NCI-H345 treated with DMSO at 0.1 percent for 48 hours (cell line): Measurements from ENCODE around the gene CDH18.

ENCODE experiments used
- DNase-seq: peaks from one replicate; lab custom pipeline; 2025; ENCODE audit not compliant: unreplicated experiment; lab: John Stamatoyannopoulos, UW

Gene CDH18

DNA sequence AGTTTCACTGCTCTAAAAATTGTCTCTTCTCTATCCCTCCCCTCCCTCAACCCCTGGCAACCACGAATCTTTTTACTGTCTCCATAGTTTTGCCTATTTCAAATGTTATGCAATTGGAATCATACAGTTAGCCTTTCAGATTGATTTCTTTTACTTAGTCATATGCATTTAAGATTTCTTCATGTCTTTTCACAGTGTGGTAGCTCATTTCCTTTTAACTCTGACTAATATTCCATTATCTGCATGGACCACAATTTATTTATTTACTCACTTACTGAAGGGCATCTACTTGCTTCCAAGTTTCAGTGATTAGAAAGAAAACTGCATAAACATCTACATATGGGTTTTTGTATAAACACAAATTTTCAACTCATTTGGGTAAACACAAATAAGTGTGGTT, 372.3 kb downstream of the CDH18 start:
- no peak for DNase-seq

- no peak for DNase-seq
These were observed 372.9 kb downstream of the CDH18 start for GRCh38 chr5:19615071-19615470.

DNA sequence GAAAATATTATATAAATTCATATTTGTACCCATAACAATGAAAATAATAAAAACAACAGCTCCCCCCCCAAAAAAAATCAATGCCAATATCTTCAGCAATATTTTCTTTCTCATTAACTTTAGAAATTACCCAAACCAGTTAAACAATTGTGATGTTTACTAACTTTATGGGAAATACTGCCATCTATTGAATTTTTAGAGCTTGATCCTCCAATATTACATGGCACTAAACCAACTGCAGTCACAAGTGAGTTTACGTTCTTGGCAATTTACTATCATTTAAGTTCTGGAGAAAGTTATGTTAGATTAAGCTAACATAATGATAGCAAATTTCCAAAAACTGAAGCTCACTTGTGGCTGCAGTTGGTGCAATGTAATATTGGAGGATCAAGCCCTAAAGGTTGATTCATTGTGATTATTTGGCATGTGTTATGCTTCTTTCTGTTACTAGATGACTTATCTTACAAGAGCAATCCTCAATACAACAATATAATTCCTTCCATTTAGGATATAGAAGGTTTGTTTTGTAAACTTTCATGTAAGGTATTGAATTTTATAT, 379.5 kb downstream of the CDH18 start:
- peak; percentile 53 for DNase-seq

DNA sequence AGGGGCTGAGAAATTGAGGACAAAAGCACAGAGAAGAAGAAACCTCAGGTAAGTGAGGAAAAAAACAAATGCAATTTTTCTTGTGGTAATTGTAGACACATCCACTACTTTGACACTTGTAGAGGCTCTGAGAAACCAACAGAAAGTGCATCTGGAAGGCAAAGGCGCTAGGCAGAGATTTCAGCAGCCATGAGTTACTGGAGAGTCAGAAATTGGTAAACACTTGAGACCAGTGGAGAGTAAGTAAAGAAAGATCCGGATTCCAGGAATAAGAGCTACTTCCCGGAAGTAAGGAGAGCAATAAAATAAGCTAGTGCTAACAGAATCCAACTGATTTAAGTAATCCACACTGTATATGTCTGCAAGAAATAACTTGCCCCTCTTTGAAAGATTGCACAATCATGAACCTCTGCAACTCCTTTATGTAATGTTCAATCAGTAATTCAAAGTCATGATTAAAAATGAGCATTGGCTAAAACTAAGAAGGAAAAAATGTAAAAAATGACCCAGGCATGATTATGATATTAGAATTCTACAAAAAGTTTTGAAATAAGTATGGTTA, 382.1 kb downstream of the CDH18 start:
- no peak for DNase-seq

GRCh38 chr5:19584131-19584530, 403.9 kb downstream of the CDH18 start:
- no peak for DNase-seq

DNA sequence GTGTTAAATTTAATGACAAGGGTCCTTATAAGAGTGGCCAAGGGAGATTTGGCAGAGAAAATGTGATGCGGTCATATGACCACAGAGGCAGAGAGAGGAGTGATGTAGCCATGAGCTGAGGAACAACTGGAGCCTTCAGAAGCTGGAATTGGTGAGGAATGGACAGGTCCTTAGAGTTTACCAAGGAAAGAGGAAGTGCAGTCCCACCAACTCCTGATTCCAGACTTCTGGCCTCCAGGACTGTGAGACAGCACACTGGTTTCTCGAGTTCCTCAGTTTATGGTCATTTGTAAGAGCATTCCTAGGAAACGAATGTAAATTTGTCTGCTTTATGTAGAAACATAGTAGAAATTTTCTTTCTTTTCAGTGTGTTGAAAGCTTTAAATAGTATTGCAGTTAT, 410.1 kb downstream of the CDH18 start:
- no peak for DNase-seq

DNA sequence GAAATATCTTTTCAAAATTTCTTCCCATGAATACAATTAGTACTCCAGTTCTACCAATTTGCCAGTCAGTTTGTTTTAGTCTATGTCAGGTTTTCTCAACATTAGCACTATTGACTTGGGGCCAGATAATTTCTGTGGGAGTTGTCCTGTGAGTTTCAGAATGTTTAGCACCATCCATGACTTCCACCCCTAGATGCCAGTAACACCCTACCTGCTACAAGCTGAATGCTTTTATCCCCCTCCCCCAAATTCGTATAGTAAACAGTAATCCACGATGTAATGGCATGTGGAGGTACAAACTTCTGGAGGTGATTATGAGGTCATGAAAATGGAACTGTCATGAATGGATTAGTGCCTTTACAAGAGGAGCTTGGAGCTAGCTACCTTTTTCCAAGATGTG, 420.0 kb downstream of the CDH18 start:
- no peak for DNase-seq

- no peak for DNase-seq
These were observed 422.5 kb downstream of the CDH18 start for GRCh38 chr5:19565466-19565865.

DNA sequence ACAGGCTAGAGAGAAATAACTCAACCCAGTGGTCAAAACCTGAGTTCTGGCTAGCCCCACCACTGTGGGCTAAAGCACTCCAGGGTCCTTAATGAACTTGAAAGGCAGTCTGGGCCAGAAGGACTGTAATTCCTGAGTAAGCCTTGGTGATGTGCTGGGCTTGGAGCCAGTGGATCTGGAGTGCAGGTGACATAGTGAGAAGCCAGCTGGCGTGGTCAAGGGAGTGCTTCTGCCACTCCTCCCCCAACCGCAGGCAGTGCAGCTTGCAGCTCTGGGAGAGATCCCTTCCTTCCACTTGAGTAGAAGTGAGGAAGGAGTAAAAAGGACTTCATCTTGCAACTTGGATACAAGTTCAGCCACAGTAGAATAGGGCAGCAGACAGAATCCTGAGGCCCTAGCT, 424.0 kb downstream of the CDH18 start:
- no peak for DNase-seq

DNA sequence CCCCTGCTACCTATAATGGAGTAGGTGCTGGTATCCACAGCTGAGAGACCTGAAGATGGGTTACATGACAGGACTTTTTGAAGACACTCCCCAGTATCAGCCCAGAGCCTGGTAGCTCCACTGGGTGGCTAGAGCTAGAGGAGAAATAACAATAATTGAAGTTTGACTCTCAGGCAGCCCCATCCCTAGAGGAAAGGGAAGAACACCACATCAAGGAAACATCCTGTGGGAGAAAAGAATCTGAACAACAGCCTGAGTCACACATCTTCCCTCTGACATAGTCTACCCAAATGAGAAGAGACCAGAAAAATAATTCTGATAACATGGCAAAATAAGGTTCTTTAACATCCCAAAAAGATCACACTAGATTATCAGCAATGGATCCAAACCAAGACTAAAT, 432.1 kb downstream of the CDH18 start:
- DNase-seq, result no peak

- DNase-seq, result no peak
These were observed 432.6 kb downstream of the CDH18 start for GRCh38 chr5:19555436-19555835.

DNA sequence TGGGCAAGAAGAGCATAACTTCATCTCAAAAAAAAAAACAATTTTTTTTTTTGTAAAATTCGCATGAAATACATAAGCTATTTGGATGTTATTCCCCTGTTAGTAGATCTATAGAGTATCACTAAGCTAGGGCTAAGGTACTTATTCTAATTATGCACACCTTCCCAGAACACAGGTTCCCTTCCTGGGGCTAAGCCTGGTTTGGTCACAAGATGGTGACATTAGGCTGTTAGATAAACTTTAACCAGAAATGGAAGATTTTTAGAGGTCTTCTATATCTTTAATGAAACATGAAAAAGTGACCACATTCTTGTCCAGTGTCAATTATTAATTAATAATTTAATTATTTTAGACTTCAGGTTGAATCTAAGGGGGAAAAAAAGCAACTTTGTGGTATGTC, 433.5 kb downstream of the CDH18 start:
- no peak for DNase-seq

DNA sequence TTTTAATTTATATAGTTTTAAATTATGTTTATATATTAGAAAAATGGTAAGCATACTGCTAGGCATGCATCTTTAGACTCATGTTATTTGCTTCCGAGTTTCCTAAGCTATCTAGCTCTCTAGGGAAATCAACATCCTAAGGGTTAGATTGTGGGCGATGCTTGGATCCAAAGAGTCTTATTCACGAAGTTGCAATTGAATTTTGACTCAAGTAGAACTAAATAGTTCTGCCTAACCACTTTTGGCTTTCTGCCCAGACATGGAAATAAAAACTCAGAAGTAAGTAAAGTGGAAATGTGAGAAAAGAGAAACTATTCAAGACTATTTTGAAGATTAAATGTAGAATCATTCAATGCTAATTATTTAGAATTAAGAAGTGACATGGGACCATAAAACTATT, 440.4 kb downstream of the CDH18 start:
- DNase-seq, result no peak

- no peak for DNase-seq
These were observed 441.5 kb downstream of the CDH18 start for GRCh38 chr5:19546521-19546920.

- no peak for DNase-seq
These were observed 449.4 kb downstream of the CDH18 start for GRCh38 chr5:19538607-19539006.

- no peak for DNase-seq
These were observed 451.6 kb downstream of the CDH18 start for GRCh38 chr5:19536387-19536786.

DNA sequence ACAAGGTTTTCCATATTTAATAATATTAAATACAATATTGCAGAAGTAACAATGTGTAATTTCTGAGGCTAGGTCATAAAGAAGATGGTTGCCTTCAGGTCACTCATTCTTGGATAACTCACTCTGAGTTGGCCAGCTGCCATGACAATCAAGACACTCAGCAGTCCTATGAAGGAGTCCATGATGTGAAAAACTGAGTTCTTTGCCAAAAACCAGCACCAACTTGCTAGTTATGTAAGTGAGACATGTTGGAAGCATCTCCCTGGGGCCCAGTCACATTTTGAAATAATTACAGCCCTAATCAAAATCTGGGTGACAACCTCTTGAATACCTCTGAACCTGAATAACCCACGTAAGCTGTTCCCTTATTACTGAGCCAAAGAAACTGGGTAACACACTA, 453.2 kb downstream of the CDH18 start:
- no peak for DNase-seq

DNA sequence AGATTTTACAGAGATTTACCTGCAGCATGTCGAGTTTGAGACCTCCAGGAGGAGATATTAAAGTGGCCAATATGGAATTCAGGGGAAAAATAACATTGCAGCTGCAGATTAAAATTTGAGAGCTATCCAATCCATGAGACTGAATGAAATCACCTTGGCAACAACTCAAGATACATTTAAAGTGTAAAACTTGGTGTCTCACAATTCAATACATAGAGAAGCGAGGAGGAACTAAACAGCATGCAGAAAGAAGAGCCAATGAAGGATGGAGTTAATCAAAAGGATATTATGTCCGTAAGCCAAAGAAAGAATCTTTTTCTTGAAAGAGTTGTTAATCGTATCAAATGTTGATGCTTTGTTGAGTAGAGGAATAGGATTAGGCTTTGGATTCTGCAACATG, 455.1 kb downstream of the CDH18 start:
- no peak for DNase-seq

DNA sequence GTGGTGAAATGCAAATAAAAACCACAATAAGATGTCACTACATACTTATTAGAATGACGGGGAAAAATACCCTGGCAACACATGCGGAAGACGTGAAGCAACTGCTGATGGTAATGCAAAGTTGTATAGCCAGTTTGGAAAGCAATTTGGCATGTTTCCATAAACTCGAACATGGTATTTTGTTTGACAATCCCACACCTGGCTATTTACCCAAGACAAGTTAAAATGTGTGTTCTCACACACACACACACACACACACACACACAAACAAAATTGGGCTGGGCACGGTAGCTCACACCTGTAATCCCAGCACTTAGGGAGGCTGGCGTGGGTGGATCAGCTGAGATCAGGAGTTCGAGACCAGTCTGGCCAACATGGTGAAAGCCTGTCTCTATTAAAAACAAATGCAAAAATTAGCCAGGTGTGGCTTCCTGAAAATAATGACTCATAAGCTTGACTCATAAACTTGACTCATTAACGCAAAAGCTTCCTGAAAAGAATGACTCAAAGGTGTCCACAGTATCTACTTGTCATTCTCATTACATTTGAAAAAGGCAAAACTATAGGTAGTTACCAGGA, 456.5 kb downstream of the CDH18 start:
- no peak for DNase-seq

- DNase-seq, result no peak
These were observed 468.6 kb downstream of the CDH18 start for GRCh38 chr5:19519448-19519847.

DNA sequence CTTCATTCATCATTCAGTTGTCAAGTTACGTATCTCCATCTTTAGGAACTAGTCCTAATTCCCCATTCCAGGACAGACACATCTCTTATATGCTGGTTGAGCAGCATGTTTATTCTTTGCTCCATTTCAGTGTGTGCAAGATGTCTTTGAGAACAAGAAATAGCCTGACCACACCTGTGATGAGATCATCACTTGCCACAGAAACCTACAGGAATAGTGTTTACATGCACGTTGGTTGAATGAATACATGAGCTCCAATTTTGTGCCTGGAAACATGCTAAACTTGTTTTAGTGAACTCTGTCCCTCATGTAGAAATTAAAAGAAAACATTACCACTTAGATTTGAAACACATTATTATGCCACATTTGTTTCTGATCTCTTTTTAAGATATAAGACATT, 489.1 kb downstream of the CDH18 start:
- no peak for DNase-seq

DNA sequence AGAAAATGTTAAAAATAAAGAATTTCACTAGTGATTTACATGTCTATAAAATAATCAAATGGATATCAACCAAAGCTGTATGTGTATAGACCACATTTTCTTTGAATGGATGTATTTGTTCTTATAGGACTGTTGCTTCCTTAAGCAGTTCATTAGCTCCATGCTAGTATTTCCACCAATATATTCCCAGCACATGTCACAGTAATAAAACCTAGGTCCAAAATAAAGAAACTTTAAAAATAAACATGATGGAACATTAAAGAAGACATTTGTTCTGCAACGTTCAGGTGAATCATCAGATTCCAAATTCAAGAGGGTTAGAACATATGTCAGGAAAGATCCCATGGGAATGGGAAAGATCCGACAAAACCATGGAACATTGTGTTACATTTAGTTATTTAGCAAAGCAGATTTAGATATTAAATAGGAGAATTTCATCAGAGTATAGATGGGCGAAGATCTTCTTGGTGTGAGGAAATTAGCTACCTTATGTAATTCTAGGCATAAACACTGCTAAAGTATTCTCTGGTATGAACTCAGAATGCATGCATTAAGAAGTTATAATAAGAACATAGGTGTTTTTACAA, 490.7 kb downstream of the CDH18 start:
- no peak for DNase-seq

DNA sequence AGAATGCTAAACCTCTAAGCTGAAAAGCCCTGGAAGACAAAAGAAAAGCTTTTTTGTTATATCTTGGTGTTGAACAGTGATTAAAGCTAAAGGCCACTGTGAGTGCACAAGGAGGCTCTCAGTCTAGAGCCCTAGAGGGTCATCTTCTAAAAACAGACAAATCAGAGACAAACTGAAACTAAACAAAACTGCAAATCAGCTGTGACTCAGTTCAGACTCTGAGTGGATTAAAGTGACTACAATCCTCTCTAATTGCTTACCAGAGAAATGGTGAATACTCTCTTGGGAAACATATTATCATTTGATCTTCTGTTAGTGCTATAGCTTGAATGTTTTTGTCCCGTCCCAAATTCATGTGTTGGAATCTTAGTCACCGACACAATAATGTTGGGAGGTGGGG, 491.9 kb downstream of the CDH18 start:
- DNase-seq, result no peak
